RPMI7951 (cell line): ENCODE measurements around the gene SPEF1. TPM values are rescaled to one million over a fixed set of nuclear protein-coding genes. Genes with fewer than 3 reads are reported as not detected.
A peak's percentile ranks its signal among the peaks of the same experiment; 100 is the strongest.
"Not testable (repeated sequence)": the region's sequence is repeated elsewhere in the genome, so short reads cannot be mapped to it uniquely, and the experiment has no call there.

Experiments used
- DNase-seq: peaks from one replicate; pipeline ENCODE4 v3.0.0-alpha.2; 2012; ENCODE audit warnings: low read depth
- total RNA-seq: library from RNA; depleted of rRNA; stranded (reverse); fragments of >200 nt; shearing (Covaris generic); gene quantifications from 2 replicates; pipeline ENCODE4 v1.2.3, GENCODE V29; 2014; rRNA removed

SPEF1 gene, protein sequence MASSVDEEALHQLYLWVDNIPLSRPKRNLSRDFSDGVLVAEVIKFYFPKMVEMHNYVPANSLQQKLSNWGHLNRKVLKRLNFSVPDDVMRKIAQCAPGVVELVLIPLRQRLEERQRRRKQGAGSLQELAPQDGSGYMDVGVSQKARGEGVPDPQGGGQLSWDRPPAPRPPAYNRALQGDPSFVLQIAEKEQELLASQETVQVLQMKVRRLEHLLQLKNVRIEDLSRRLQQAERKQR
- total RNA-seq, result 0.78 TPM in 1 of 2 replicates, not detected in the other

DNA sequence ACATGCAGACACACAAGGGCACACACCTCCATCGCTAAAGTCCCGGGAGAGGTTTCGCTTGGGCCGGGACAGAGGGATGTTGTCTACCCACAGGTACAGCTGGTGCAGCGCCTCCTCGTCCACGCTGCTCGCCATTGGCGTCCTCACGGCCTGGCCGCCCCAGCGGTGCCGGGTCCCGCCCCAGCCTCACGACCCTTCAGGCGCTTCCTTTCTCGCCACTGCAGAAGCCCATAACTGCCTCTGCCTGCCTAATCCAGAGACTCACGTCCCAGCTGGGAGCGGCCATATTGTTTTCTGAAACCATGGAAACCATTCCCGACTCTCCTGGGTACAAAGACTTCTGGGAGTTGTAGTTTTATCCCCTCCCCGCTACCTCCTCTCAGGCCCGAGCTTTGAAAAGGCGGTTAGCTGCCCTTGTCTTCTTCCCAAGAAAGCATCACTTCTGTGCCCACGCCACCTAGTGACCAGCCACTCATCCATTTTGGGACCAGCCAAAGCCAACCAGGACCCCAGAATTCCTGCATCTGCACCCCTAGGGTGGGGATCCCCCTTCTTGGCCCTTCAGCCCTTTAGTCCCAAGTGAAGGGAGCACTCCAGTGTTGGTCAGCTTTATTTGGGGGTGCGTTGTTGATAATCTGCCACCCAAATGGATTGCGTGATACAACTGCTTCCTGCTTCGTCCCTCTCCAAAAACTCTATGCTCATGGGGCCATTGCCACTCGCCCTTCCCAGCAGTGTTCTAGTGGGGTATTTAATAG is at the start of gene SPEF1:
Gene SPEF1 (minus strand): TSS at position 296 of the 758 bp plus-strand sequence. CDS start 161 bp downstream, at position 135.
- DNase-seq, result peak; percentile 98

DNA sequence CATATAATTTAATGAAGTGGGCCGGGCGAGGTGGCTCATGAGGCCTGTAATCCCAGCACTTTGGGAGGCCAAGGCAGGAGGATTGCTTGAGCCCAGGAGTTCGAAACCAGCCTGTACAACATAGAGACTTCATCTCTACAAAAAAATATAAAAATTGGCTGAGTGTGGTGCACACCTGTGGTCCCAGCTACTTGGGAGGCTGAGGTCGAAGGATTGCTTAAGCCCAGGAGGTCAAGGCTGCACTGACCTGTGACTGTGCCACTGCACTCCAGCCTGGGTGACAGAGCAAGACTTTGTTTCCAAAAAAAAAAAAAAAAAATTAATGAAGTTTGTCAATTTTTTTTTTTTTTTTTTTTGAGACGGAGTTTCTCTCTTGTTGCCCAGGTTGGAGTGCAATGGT is 48.6 kb upstream of the SPEF1 start:
- DNase-seq, result not testable (repeated sequence)

DNA sequence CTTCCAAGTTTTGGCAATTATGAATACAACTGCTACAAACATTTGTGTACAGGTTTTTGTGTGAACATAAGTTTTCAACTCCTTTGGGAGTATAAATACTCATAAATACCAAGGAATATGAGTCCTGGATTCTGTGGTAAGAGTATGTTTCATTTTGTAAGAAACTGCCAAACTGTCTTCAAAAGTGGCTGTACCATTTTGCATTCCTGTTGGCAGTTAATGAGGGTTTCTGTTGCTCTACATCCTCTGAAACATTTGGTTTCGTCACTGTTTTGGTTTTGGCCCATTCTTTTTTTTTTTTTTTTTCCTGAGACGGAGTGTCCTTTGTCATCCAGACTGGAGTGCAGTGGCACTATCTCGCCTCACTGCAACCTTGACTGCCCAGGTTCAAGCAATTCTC is 47.5 kb upstream of the SPEF1 start:
- no peak for DNase-seq

DNA sequence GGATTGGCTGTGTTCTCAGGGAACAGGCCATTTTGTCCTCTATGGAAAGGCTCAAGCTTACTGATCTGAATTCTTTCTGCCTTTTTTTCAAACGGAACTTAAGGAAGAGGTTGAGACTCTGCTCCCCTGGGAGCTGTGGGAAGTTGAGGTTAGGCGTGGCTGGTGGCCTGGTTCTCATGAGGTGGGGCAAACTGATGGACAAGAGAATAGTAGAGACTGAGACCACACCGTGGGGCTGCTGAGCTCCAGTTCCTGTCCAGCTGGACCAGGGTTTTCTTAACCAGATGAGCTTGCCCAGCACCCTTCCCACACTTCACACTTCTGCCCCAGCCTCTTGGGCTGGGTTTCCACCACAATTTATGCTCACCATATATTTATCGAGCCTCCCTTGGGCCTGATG is 45.2 kb upstream of the SPEF1 start:
- DNase-seq, result no peak

DNA sequence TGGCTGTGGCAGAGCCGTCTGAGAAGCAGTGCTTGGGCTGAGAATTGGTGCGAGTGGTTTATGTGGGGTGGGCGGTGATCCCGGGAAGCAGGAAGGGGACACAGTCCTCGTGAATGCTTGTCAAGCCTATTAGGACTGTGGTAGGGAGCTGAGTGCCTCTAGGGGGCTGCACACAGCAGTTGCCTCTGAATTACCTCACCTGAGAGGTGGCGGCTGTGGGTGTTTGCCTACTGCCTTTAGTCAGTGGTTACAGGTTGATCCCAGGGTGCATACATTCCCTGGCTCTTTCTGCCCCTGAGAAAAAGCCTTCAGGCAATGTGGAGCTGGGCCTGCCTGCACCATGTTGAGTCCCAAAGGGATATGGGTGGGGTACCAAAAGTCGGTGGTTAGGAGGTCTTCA is 44.3 kb upstream of the SPEF1 start:
- no peak for DNase-seq

DNA sequence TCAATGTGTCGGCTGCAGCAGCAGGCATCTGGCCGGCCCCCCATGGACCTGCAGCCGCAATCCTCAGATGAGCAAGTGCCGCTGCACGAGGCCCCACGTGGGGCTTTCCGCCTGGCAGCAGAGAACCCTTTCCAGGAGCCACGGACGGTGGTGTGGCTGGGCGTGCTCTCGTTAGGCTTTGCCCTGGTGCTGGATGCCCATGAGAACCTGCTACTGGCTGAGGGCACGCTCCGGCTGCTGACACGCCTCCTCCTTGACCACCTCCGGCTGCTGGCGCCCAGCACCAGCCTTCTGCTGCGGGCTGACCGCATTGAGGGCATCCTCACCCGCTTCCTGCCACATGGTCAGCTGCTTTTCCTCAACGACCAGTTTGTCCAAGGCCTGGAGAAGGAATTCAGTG is 42.6 kb upstream of the SPEF1 start:
- no peak for DNase-seq

DNA sequence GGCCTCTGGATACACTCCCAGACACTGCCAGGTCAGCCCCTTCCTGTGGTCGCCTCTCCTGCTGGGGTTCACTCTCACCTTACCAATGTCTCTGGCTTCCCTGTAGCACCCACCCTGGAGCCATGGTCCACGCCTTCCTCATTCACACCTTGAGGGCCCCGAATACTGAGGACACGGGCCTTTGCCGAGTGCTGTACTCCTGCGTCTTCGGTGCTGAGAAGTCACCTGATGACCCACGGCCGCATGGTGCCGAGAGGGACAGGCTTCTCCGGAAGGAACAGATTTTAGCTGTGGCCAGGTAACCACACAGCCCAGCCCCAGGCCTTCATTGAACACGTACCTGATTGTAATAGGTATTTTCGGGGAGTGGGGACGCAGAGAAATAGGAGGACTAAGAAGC is 40.7 kb upstream of the SPEF1 start:
- no peak for DNase-seq

DNA sequence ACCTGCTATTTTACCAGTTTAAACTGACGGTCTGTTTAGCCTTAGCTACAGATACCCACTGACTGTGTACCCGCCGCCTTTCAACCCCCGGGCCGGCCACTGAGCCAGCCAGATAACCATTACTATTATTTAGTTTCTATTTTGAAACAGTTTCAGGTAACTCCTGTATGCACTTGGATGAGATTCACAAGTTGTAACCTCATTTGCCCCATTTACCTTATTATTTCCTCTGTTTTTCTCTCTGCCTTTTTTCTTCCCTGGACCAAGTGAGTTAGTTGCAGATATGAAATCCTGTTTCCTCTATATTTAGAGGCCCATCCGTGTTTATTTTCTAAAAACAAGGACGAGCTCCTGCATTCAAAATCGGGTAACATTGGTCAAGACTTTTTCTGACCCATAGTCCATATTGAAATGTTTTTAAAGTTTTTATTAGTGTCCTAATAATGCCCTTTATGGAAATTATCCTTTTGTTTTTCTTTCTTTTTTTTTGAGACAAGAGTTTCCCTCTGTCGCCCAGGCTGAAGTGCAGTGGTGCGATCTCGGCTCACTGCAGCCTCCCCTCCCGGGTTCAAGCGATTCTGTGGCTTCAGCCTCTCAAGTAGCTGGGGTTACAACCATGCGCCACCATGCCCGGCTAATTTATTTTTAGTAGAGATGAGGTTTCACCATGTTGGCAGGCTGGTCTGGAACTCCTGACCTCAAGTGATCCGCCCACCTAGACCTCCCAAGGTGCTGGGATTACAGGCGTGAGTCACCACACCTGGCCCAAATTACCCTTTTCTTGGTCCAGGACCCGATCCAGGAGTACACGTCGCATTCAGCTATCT is 39.9 kb upstream of the SPEF1 start:
- no peak for DNase-seq

DNA sequence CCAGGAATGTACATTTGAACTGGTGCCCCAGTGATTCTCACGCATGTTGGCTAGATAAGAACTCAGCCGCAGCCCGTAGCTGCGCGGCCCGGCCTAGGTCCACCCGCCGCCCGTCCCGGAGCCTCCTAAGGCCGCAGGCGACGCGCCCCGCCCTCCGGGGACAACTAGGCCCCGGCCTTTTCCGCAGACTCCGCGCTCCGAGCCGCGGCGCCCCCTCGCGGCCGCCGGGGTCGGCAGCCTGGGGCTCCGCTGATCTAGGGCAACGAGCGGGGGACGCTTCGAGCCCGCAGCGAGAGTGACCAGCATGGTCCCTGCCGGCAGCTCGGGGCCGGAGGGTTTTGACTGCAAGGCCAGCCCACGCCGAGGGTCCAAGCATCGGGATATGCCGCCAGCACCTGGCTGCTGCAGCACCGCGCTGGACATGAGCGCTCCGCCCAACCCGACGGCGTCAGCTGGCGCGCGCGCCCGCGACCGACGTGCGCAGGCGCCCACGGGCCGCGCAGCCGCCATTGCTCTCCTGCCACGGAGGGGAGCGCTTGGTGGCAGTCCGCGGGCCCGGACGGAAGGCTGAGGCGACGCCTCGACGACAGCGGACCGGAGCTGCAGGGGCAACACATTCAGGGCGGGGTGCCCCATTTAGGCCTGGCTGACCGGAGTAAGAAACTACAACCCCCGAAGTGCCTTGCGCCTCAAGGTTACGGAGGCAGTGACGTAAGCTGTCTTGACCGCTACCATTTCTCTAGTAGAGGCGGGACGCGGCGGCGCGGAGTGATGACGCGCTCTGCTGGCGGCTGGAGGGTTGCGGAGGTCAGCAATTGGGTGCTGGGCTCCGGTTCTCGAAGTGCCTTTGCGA is 39.0 kb upstream of the SPEF1 start, which contains the start of gene AP5S1:
Gene AP5S1 (plus strand): TSS at position 500 of the 853 bp plus-strand sequence. CDS start 1,571 bp downstream, outside the sequence.
- peak; percentile 97 for DNase-seq

DNA sequence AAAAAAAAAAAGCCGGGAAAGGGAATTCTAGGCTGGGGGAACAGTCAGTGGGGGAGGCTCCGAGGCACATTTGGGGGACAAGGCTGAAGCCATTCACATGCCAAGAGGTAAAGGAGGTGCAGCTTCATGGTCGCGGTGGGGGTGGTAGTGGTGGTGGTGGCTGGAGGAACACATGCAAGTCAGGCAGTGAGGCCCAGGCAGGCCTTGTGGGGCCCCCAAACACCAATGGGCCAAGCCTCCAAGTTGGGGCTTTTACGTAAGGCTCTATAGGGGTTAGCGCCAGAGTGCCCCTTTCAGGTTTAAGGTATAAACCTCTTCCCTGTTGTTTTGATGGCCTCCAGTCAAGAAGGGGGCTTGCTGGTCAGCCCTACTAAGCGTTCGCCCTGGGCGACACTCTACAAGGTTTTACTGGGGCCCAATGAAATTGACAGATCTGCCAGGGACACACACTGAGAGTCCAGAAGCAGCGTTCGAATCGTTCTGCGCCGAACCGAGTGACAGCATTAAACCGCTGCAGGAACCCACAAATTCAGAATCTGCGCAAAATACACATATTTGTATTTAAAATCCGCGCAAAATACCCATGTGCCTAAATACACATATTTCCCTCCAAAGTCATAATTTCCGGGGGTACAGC is 38.3 kb upstream of the SPEF1 start:
- DNase-seq, result no peak

DNA sequence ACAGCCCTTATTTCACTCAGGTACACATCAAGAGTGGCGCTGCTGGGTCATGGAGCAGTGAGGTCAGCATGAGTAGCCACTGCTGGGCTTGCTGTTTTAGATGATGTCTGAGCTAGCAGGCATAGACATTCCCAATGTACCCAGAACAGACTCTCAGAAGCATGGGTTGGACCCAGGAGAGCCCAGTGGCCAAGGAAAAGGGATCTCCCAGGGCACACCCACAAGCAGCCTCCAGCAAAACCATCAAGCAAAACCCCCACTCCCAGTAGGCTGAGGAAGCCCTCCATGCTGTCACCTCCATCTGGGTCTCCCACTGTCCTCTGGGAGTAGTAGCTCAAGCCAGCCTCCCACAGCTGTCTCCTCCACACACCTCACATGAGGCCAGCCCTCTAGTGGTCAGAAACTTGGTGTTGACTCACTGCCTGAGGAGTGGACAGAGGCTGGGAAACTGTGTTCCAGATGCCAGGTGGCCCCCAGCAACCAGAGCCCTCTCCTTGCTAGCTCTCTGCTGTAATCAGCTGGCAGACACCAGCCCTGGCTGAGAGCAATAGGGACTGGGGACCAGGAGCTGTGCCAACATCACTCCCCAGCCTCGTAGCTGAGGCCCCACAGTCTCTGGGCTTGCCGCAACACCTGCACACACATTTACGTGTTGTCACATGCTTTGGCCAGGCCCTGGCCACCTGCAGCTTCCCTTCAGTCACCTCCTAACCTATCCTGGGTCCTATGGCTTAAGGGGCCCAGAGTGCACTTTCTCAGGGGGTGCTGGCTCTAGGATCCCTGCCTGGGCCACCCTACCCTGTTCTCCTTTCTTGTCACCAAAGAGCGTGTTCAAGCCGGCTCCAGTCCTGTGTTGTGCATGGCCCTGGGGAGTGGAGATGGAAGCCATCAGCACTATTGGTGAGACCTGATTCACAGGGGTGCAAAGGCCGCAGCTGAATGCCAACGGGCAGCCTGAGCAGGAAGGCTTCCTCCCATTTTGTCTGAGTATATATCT is 37.2 kb upstream of the SPEF1 start:
- peak; percentile 96 for DNase-seq

DNA sequence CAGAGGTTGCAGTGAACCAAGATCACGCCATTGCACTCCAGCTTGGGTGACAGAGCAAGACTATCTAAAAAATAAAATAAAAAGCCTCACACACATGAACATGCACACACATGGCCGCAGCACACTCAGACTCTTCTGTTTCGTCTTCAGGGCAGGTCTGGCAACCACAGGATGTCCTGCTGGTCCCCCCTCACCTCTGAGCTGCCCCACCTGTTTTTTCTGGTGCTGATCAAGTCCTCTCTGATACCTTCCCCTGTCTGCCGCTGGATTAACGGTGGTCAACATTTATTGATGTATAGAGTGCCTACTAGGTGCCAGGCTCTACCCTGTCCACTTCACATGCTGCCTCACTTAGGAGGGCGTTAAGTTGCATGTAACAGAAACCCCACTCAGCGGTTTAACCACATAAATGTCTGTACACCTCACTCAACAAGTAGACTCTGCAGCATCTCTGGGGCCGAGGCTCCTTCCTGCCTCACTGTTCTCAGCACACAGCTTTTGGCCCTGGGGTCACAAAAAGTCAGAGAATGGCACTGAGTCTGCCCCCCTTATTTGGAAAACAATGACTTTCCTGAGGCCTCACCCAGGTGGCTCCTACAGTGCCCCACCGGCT is 34.6 kb upstream of the SPEF1 start:
- no peak for DNase-seq

DNA sequence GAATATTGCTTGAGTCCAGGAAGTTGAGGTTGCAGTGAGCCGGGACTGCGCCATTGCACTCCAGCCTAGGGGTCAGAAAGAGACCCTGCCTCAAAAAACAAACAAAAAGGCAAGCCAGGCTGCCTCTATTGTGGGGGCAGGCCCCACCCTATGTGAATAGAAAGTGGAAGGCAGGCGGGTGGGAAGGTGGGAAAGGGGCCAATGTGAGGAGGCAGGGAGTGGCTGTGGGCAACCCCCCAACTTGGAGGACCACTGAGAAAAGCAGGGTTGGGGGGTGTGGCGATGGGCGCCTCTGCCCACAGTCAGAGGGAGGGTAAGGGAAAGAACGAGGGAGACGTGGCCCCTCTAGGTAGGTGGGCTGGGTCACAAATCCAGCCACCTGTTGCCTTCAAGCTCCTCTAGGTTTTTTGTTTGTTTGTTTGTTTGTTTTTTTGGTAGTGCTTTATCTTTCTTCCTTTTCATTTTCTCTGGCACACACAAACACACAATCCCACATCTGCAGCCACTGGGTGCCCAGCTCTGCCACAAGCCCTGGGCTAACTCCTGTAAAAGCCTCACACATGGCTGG is 33.8 kb upstream of the SPEF1 start:
- DNase-seq, result no peak

DNA sequence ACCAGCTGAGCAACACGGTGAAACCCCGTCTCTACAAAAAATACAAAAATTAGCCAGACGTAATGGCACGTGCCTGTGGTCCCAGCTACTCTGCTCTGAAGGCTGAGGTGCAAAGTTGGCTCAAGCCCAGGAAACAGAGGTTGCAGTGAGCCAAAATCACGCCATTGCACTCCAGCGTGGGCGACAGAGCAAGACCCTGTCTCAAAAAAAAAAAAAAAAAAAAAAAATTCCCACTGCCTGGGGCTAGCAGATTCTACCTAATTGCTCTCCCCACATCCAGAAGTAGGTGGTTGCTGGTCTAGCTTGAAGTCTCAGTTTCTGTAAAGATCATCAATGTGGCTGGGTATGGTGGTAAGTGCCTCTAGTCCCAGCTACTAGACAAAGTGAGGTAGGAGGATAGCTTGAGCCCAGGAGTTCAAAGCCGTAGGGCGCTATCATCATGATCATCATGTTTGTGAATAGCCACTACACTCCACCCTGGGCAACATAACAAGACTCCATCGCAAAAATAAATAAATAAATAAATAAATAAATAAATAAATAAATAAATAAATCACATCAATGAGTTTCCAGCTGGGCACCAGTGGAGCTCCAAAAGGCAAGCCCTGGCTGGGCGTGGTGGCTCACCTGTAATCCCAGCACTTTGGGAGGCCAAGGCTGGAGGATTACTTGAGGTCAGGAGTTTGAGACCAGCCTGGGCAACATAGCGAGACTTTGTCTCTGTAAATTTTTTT is 32.8 kb upstream of the SPEF1 start:
- no peak for DNase-seq

DNA sequence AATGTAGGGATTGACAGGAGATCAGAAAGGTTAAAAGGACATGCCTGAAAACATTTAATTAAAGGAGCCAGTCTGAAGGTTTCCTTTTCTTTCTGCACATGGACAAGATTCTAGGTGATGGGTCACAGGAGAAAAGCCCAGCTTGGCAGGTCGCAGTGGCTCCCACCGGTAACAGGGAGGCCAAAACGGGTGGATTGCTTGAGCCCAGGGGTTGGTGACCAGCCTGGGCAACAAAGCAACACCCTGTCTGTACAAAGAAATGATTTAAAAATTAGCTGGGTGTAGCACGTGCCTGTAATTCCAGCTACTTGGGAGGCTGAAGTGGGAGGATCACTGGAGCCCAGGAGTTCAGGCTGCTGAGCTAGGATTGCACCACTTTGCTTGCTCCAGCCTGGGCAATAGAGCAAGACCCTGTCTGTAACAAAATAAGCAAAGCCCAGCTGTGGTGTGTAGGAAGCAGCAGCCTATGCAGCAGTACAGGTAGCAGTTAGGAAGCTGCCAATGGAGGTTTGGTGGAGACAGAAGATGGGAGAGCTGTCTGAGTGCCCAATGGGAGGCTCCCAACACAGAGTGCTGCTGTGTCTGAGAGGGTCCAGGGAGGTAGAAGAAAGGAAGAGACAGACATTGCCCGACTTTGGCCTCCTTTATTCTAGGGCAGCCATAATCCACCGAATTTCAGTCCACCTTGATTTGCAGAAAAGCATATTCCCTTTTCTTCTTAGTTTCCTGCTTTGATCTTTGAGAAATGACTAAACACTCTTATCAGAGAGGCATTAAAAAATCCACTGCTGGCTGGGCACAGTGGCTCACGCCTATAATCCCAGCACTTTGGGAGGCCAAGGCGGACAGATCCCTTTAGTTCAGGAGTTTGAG is 32.0 kb upstream of the SPEF1 start:
- no peak for DNase-seq

DNA sequence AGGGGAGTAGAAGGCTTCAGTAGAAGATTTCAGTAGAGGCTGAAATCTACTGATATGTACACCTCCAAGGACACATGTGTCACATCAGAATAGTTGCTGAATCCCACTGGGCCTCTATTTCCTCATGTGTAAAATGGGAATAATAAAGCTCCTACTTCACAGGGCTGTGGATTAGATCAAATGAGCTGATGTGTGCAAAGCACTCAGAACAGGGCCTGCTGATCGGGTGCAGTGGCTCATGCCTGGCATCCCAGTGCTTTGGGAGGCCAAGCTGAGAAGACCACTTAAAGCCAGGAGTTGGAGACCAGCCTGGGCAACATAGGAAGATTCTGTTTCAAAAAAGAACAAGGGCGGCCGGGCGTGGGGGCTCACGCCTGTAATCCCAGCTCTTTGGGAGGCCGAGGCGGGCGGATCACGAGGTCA is 31.0 kb upstream of the SPEF1 start:
- no peak for DNase-seq
